Lung (tissue), 12 donors: ENCODE data around the gene LOXL1. TPM values are rescaled to one million over a fixed set of nuclear protein-coding genes. Genes with fewer than 3 reads are reported as not detected.

Experiments
- ATAC-seq: fragments of 200-7000 bp; cut with Tn5 transposase; one replicate; pipeline ENCODE4 v1.9.1; 2020; ENCODE audit warnings: moderate number of reproducible peaks; ENCODE audit not compliant: insufficient read depth, low FRiP score
- DNase-seq, 3 donors: peaks; one replicate each; pipeline ENCODE4 v3.0.0-alpha.2; 2013 to 2017
- H3K27ac ChIP-seq, 2 donors: one replicate each; pipeline ENCODE4 v1.5.1; 2013; ENCODE audit warnings: mild to moderate bottlenecking in 2 of 2, moderate library complexity in 2 of 2, control low read depth in 1 of 2, inconsistent platforms in 1 of 2, low read depth in 1 of 2, low read length in 1 of 2
- H3K27me3 ChIP-seq, 3 donors: one replicate each; pipeline ENCODE4 v1.5.1; 2013; ENCODE audit warnings: low read length in 2 of 3; ENCODE audit not compliant: control insufficient read depth in 3 of 3, insufficient read depth in 3 of 3
- H3K36me3 ChIP-seq, 4 donors: one replicate each; pipeline ENCODE4 v1.5.1; 2013; ENCODE audit warnings: low read length in 4 of 4, mild to moderate bottlenecking in 1 of 4, moderate library complexity in 1 of 4; ENCODE audit not compliant: control insufficient read depth in 4 of 4, insufficient read depth in 4 of 4
- H3K4me1 ChIP-seq, 5 donors: one replicate each; pipeline ENCODE4 v1.5.1; 2013; ENCODE audit warnings: low read length in 5 of 5, mild to moderate bottlenecking in 2 of 5, moderate library complexity in 1 of 5; ENCODE audit not compliant: control insufficient read depth in 5 of 5, insufficient read depth in 5 of 5
- H3K4me3 ChIP-seq: one replicate; pipeline ENCODE4 v1.5.1; 2013; ENCODE audit warnings: mild to moderate bottlenecking, control low read depth, moderate library complexity
- H3K9ac ChIP-seq, 2 donors: one replicate each; pipeline ENCODE4 v1.5.1; 2013; ENCODE audit warnings: low read length in 2 of 2, control low read depth in 1 of 2; ENCODE audit not compliant: insufficient read depth in 1 of 2
- H3K9me3 ChIP-seq, 4 donors: one replicate each; pipeline ENCODE4 v1.5.1; 2013; ENCODE audit warnings: low read length in 3 of 4, mild to moderate bottlenecking in 1 of 4, moderate library complexity in 1 of 4; ENCODE audit not compliant: control insufficient read depth in 4 of 4, insufficient read depth in 3 of 4
- CTCF ChIP-seq: IDR thresholded peaks from 2 replicates; pipeline ENCODE4 v1.5.1; 2012; ENCODE audit warnings: mild to moderate bottlenecking; ENCODE audit errors: control extremely low read depth, extremely low read depth
- WGBS, 2 donors: extraction: QIAGEN DNeasy Blood & Tissue Kit; methylation state at CpG; one replicate each; pipeline ENCODE4 v1.1.7; 2013; 5-methylcytosine and 5-hydroxymethylcytosine counted together
- polyA plus RNA-seq, 2 donors: library from polyadenylated mRNA; stranded (reverse); fragments of 200-250 nt; gene quantifications; one replicate each; pipeline ENCODE4 v1.2.1, GENCODE V29; 2013
- total RNA-seq, 2 donors: library from RNA; depleted of rRNA in 1 of 2; stranded (reverse); fragments of >200 nt in 1 of 2; gene quantifications; one replicate each; pipeline ENCODE4 v1.2.1, GENCODE V29; 2014 to 2021
- donor health status: control.
- donor health status: control.
- donor health status: Bipolar disorder and iron deficiency.
- donor health status: healthy.
- donor health status: DM: yes; HTN: yes; CAD: no.

Gene LOXL1
- total and polyA plus RNA-seq, 4 donors, result 9.4 to 25.3 (median 14.3) TPM

- H3K9me3 ChIP-seq, result no peaks in the 10 kb centered on the region
- 90 to 91% methylated on average over 10 of the region's 10 CpGs for WGBS, 2 donors
- no peaks in the 10 kb centered on the region for H3K27me3 ChIP-seq
- DNase-seq (no peak), ATAC-seq (no peak)
- H3K4me1 ChIP-seq, result peaks cover 6 to 22% (median 8%) of the 10 kb centered on the region in 5 donors
- no peak overlapping the region for H3K4me3 ChIP-seq
- peaks cover 0 to 49% (median 13%) of the 10 kb centered on the region in 4 donors for H3K36me3 ChIP-seq
- no peak for TF ChIP-seq CTCF
- no peak overlapping the region for H3K27ac ChIP-seq
- H3K9ac ChIP-seq, result no peak overlapping the region
Measured at GRCh38 chr15:73949496-73949895, 23.2 kb downstream of the LOXL1 start.

- H3K27ac ChIP-seq, result peak overlapping the region in 1 of 2 donors; percentile 15
- H3K27me3 ChIP-seq, result no peaks in the 10 kb centered on the region
- no peak for ATAC-seq
- H3K9me3 ChIP-seq, result no peaks in the 10 kb centered on the region
- DNase-seq, result no peak
- peaks cover 0 to 40% (median 13%) of the 10 kb centered on the region in 4 donors for H3K36me3 ChIP-seq
- peaks cover 6 to 18% (median 8%) of the 10 kb centered on the region in 5 donors for H3K4me1 ChIP-seq
- H3K9ac ChIP-seq, result peak overlapping the region in 1 of 2 donors; percentile 14
- H3K4me3 ChIP-seq, result no peak overlapping the region
- no peak for TF ChIP-seq CTCF
Measured at GRCh38 chr15:73950479-73950830, 24.2 kb downstream of the LOXL1 start.

GRCh38 chr15:73950831-73951561, 24.7 kb downstream of the LOXL1 start:
- Histone ChIP-seq H3K27ac (peak overlapping the region; percentile 63 to 74), H3K9me3 (no peaks in the 10 kb centered on the region), H3K9ac (peak overlapping the region in 1 of 2 donors; percentile 76), H3K4me3 (no peak overlapping the region), H3K36me3 (peaks cover 0 to 40% (median 13%) of the 10 kb centered on the region in 4 donors), H3K27me3 (no peaks in the 10 kb centered on the region), H3K4me1 (peaks cover 6 to 18% (median 8%) of the 10 kb centered on the region in 5 donors)
- DNase-seq, result peak; percentile 94 to 98 (median 97)
- 5 to 7% methylated on average over 15 of the region's 15 CpGs for WGBS, 2 donors
- peak; percentile 79 for TF ChIP-seq CTCF
- peak; percentile 82 for ATAC-seq
